Measurements from ENCODE around the gene DESI2.

GRCh38 chr1:244665771-244666217 is 12.9 kb downstream of the DESI2 start:
- TF ChIP-seq CTCF (conservative IDR thresholded peaks at IDR 0.05) = no peak
- TF ChIP-seq ZFX (IDR thresholded peaks at IDR 0.05) = no peak
